ENCODE measurements around the gene CELSR3.

Gene CELSR3

DNA sequence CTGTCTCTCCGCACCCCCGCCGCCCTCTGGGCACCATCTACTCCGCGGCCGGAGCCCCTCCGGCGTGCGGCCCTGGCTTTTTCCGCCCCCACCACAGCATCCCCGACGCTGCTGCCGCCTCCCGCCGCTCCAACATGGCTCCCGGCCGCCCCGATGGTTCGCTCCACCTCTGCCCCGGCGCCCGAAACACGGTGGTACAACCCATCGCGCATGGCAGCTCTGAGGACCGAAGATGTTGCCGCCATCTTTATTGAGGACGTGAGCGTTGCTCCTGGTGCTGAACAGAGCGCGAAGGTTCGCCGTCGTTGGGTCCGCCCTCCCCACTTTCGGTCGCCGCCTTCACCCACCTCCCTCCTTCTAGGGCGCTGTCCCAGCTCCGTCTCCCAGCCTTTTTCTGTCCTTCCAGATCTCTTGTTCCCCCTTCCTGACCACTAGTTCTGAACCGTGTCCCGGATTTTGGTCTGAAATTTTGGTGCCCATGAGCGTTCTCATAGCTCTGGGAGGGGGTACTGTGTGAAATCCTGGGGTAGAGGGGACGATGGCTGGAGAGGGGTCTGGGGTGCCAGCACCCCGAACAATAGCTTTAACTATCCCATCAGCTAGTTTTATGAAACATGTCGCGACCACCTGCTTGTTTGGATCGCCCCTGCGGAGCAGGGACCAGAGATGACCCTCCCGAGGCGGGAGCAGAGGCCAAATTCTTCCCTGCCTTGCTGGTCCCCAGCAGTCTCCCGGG is at the start of gene CELSR3:
Gene CELSR3, minus strand, starts transcription at position 134 of the 736 bp plus-strand sequence. CDS start 252 bp downstream, outside the sequence.
- intact Hi-C loops (cut with DNase I), result no loop called here
- DNase-seq, result peak; percentile 73 to 96 (median 89)

DNA sequence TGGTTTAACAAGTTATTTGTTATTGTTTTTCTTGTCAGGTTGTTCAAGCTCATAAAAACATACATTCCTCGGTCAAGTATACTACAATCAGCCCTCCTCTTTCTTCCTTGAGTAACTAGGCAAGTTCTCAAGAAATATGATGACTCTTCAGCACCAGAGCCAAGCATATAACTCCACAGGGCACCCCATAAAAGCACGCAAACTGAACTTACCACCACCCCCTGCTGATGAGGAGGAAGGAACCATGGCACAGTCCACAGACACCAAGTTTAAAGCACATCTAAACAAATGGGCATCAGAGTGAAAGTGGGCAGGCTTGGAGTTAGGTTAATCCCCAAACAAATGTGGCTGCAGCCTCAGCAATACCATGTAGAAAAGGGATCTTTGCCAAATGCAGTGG is 49.0 kb upstream of the CELSR3 start:
- no peak for DNase-seq
- intact Hi-C loops (cut with DNase I), result no loop called here

DNA sequence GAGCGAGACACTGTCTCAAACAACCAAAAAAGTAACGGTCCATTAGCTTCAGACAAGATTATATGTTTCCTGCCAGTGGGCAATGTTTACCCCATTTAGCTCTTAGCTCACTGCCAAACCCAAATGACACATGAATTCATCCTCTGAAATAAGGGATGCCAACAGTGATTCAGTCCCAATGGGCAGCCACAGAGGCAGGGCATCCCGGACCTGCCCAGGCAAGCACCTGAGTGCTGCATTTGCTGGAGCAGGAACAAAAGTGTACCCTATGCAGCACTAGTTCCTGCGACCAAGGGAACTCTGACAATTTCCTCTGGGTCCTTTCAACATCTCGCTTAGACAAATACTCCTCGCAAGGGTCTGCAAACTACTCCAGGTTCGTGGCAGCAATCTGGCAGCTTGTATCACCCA is 46.4 kb upstream of the CELSR3 start:
- intact Hi-C loops (cut with DNase I), result no loop called here
- DNase-seq, result no peak

DNA sequence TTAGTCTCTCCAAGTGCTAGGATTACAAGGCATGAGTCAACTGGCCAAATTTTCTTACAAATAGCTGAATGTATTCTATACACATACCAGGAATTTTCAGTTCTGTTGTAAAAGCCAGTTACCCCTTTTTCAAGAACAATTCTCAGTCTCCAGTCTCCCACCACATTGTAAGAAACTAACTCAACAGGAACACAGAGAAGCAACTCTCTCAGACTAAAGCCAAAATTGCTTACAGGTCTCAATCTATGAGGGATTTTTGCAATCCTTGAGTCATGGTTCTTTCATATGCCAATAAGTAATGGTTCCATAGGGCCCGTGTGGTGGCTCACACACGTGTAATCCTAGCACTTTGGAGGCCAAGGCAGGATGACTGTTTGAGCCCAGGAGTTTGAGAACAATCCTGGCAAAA is 45.8 kb upstream of the CELSR3 start:
- intact Hi-C loops (cut with DNase I), result no loop called here
- DNase-seq, result no peak

DNA sequence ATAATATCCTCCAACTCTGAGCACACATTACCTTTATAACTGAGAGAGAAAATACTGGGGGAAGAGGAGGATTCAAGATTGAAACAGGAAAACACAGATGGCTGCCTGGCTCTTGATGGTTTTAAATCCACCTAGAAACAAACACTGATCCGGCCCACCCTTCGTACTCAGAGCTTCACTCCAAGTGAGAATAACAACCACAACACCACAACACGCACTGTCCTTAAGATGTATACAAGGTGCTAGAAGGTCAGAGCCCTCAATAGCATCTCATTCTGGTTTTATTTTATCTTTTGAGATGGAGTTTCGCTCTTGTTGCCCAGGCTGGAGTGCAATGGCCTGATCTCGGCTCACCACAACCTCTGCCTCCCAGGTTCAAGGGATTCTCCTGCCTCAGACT is 44.5 kb upstream of the CELSR3 start:
- intact Hi-C loops (cut with DNase I), result no loop called here

GRCh38 chr3:48702320-48702920 is 39.7 kb upstream of the CELSR3 start:
- DNase-seq, result no peak
- intact Hi-C loops (cut with DNase I), result no loop called here

More for the DNA sequence above, 44.5 kb upstream of the CELSR3 start:
- DNase-seq, result no peak

DNA sequence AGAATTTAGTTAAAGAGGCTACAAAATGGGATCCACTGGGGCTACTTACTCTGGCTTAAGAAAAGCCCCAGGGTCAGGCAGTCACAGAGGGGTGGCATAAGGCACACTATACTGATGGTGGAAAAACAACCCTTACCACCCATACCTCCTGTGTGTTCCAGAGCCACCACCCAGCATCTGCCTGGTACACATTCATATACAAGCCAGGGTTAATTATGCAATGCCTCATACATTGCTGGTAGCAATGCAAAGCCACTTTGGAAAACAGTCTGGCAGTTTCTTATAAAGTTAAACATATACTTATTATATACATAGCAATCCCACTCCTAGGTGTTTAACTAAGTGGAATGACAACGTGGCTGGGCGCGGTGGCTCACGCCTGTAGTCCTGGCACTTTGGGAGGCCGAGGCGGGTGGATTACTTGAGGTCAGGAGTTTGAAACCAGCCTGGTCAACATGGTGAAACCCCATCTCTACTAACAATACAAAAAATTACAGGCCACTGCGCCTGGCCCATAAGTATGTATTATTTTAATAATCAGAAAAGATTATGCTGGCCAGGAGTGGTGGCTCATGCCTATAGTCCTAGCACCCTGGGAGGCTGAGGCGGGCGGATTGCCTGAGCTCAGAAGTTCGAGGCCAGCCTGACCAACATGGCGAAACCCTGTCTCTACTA is 38.2 kb upstream of the CELSR3 start:
- intact Hi-C loops (cut with DNase I), result no loop called here

GRCh38 chr3:48698891-48699290 is 36.2 kb upstream of the CELSR3 start:
- intact Hi-C loops (cut with DNase I), result no loop called here

More for the DNA sequence above, 38.2 kb upstream of the CELSR3 start:
- DNase-seq, result no peak

GRCh38 chr3:48697952-48698351 is 35.3 kb upstream of the CELSR3 start:
- intact Hi-C loops (cut with DNase I), result no loop called here
- DNase-seq, result no peak

More at GRCh38 chr3:48698891-48699290, 36.2 kb upstream of the CELSR3 start:
- peak in 1 of 42 donors; percentile 18 for DNase-seq

GRCh38 chr3:48696601-48697000 is 33.9 kb upstream of the CELSR3 start:
- intact Hi-C loops (cut with DNase I), result no loop called here
- DNase-seq, result peak in 1 of 42 donors; percentile 13

DNA sequence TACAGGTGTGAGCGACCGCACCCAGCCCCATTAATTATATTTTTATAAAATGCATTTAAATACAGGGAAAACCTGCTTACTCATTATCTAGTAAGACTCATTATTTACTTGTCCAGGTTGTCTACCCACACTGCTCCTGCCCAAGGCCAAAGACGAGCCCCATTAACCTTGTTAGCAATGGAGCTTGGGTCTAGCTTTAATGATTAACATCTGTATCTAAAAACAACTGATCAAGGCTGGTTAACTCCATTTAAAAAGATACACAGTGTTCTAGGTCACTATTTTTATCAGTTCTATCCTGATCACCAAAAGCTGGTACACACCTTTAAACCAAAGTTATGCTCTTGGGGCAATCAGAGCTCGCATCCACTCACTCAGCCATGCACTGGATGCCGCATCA is 33.5 kb upstream of the CELSR3 start:
- intact Hi-C loops (cut with DNase I), result no loop called here
- DNase-seq, result no peak

GRCh38 chr3:48695393-48695753 is 32.7 kb upstream of the CELSR3 start:
- intact Hi-C loops (cut with DNase I), result no loop called here
- peak; percentile 28 to 91 (median 68) for DNase-seq

GRCh38 chr3:48694610-48695392 is 32.1 kb upstream of the CELSR3 start:
- peak; percentile 50 to 91 (median 77) for DNase-seq
- intact Hi-C loops (cut with DNase I), result no loop called here

- DNase-seq, result peak in 5 of 42 donors; percentile 9 to 53 (median 14)
- intact Hi-C loops (cut with DNase I), result no loop called here
Measured at GRCh38 chr3:48693826-48694225, 31.1 kb upstream of the CELSR3 start.

- DNase-seq, result peak in 10 of 42 donors; percentile 24 to 72 (median 38)
- intact Hi-C loops (cut with DNase I), result no loop called here
Measured at GRCh38 chr3:48692551-48692950, 29.9 kb upstream of the CELSR3 start.

DNA sequence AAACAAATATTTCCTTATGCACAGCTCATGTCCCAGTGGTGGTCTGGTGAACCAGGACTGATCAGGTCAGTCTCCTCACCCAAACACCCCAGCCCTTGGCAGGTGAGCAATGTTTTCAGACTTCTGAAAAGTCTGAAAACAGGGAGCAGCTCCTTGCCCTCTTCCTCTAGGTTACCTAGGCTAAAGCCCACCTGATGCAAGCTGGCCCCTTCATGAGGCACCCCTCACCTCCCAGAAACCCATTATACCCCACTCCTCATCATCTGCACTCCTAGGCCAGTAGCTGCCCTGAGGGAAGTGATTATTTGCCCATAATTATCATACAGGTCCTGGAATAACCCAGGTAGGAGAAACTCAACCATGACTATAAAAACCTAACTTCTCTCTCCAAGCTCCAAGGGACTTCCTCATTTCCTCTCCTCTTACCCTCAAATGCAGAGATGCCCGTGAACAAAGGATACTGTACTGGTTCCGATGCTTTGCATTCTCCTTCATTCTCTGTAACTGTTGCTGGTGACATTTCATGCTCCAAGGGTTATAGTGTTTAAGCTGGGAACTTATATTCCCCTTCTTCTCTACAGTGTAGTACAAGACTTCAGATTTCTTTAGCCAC is 28.3 kb upstream of the CELSR3 start:
- intact Hi-C loops (cut with DNase I), result no loop called here
- DNase-seq, result no peak

DNA sequence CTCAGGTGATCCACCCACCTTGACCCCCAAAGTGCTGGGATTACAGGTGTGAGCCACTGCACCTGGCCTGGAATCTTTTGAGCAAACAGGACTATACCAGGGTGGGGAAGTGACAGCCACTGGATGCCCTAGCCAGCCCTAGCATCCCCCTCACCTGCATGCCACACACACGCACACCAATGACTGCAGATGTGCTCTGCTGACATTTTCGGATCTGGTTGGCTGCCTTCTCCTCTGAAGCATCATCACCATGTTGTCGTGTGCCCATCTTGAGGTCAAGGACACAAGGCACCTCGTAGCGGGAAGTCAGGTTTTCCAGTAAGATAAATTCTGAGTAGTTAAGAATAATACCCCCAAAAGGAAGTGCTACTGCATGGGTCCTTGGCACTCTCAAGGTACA is 26.7 kb upstream of the CELSR3 start:
- DNase-seq, result no peak
- intact Hi-C loops (cut with DNase I), result no loop called here

GRCh38 chr3:48688737-48689075 is 26.0 kb upstream of the CELSR3 start:
- intact Hi-C loops (cut with DNase I), result no loop called here
- no peak for DNase-seq

GRCh38 chr3:48688032-48688736 is 25.5 kb upstream of the CELSR3 start:
- DNase-seq, result no peak
- intact Hi-C loops (cut with DNase I), result no loop called here

All from head of caudate nucleus (tissue), 42 donors.